Coronary artery (tissue), 2 donors: ENCODE measurements around the gene THAP3.
A peak's percentile ranks its signal among the peaks of the same experiment; 100 is the strongest.

ENCODE experiments used
- DNase-seq: peaks from one replicate; pipeline ENCODE4 v3.0.0-alpha.2; 2017; ENCODE audit warnings: low spot score
- H3K27ac ChIP-seq, 2 donors: fragments of 200-600 bp; sonication (generic); one replicate each; pipeline ENCODE4 v1.5.1; 2016 to 2019
- H3K4me3 ChIP-seq: fragments of 200-600 bp; sonication (generic); 2 replicates; pipeline ENCODE4 v1.5.1; 2016; ENCODE audit warnings: mild to moderate bottlenecking, moderate library complexity
- TF ChIP-seq, protein P1 (sequence below): fragments of 200-600 bp; sonication (generic); IDR thresholded peaks from one replicate; pipeline ENCODE4 v1.5.1; 2019; ENCODE audit warnings: antibody characterized with exemption

Gene THAP3, protein sequence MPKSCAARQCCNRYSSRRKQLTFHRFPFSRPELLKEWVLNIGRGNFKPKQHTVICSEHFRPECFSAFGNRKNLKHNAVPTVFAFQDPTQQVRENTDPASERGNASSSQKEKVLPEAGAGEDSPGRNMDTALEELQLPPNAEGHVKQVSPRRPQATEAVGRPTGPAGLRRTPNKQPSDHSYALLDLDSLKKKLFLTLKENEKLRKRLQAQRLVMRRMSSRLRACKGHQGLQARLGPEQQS

DNA sequence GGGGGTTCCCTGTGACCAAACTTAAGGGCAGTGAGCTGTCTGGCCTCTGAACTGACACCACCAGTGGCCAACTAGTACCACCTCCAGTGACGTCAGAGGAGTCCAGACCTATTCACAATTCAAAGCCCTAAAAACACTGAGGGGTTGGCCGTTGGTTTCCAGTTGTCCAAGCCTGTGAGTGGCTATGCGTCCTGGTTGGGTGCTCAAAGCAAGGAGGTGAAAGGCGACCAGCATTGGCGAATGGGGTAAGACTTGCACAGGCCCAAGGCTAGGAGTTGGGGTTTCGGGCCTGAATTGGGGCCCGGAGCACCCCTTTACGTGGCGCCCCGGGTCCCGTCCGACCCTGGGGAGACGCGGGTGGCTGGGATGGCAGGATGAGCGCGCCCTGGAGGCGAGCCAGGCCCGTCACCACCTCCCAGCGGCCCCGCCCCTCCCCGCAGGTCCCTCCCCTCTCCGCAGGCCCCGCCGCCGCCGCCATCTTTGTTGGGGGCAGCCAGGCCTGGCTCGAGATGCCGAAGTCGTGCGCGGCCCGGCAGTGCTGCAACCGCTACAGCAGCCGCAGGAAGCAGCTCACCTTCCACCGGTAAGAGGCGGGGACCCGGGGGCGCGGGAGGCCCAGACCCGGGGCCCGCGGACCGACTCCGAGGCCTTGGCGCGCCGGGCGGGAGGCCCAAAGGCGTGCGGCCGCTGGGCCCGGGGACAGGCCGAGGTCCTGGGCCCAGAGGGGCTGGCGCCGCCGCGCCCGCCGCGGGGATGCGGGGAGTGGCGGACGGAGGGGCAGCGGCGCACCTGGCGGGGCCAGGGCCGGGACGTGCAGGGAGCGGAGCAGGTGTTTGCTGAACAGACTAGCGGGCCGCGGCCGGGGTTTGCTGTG, at the start of gene THAP3:
Gene THAP3 (plus strand): TSS at position 159 of the 874 bp plus-strand sequence. CDS start 351 bp downstream, at position 510.
- TF ChIP-seq, protein P1, sequence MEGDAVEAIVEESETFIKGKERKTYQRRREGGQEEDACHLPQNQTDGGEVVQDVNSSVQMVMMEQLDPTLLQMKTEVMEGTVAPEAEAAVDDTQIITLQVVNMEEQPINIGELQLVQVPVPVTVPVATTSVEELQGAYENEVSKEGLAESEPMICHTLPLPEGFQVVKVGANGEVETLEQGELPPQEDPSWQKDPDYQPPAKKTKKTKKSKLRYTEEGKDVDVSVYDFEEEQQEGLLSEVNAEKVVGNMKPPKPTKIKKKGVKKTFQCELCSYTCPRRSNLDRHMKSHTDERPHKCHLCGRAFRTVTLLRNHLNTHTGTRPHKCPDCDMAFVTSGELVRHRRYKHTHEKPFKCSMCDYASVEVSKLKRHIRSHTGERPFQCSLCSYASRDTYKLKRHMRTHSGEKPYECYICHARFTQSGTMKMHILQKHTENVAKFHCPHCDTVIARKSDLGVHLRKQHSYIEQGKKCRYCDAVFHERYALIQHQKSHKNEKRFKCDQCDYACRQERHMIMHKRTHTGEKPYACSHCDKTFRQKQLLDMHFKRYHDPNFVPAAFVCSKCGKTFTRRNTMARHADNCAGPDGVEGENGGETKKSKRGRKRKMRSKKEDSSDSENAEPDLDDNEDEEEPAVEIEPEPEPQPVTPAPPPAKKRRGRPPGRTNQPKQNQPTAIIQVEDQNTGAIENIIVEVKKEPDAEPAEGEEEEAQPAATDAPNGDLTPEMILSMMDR, result no peak
- DNase-seq, result peak; percentile 89
- peak within 1 kb of the TSS; percentile 87 for H3K4me3 ChIP-seq
- peak within 1 kb of the TSS; percentile 94 to 95 for H3K27ac ChIP-seq

DNA sequence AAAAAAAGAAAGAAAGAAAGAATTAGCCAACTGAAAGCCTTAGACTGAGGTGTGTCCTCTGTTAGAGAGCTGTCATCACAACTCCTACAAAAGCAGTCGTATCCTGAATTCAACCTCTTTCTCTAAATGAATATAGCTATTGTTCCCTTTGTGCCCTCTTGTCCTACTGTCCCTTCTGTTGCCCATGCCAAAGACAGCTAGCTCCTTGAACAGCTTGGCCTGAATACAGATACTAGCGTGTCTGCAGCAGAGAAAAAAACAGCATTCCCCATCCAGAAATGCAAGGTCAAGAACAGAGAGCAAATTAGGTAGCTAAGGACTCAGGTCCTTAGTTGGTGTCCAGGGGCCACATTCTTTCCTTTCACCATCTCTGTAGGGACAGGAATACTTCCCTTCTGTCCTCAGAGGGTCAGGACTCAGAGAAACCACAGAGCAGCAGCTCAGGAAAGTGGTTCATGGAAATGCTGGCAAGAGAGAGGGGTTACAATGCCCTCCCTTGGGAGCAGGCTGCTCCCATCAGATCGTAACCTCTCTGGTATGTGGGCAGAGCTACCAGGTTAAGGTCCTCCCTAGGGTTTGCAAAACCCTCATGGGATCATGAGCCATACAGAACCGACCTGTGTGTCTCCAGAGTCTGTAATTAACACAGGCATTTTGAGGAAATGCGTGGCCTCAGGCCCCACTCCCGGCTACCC, 46.7 kb upstream of the THAP3 start:
- Histone ChIP-seq H3K4me3 (no peak overlapping the region), H3K27ac (no peak overlapping the region)
- TF ChIP-seq, protein P1, result no peak
- no peak for DNase-seq

DNA sequence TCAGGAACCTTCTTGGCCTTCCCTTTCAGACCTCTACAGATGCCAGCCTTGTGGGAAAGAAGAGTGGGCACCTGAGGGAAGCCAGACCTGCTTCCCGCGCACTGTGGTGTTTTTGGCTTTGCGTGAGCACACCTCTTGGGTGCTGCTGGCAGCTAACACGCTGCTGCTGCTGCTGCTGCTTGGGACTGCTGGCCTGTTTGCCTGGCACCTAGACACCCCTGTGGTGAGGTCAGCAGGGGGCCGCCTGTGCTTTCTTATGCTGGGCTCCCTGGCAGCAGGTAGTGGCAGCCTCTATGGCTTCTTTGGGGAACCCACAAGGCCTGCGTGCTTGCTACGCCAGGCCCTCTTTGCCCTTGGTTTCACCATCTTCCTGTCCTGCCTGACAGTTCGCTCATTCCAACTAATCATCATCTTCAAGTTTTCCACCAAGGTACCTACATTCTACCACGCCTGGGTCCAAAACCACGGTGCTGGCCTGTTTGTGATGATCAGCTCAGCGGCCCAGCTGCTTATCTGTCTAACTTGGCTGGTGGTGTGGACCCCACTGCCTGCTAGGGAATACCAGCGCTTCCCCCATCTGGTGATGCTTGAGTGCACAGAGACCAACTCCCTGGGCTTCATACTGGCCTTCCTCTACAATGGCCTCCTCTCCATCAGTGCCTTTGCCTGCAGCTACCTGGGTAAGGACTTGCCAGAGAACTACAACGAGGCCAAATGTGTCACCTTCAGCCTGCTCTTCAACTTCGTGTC, 45.9 kb upstream of the THAP3 start:
- no peak for DNase-seq
- Histone ChIP-seq H3K27ac (peak overlapping the region; percentile 93 to 98), H3K4me3 (peak overlapping the region; percentile 96)
- TF ChIP-seq, protein P1, result no peak

DNA sequence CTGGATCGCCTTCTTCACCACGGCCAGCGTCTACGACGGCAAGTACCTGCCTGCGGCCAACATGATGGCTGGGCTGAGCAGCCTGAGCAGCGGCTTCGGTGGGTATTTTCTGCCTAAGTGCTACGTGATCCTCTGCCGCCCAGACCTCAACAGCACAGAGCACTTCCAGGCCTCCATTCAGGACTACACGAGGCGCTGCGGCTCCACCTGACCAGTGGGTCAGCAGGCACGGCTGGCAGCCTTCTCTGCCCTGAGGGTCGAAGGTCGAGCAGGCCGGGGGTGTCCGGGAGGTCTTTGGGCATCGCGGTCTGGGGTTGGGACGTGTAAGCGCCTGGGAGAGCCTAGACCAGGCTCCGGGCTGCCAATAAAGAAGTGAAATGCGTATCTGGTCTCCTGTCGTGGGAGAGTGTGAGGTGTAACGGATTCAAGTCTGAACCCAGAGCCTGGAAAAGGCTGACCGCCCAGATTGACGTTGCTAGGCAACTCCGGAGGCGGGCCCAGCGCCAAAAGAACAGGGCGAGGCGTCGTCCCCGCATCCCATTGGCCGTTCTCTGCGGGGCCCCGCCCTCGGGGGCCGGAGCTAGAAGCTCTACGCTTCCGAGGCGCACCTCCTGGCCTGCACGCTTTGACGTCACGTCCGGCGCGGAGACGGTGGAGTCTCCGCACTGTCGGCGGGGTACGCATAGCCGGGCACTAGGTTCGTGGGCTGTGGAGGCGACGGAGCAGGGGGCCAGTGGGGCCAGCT, 45.1 kb upstream of the THAP3 start, which contains the start of gene ZBTB48:
Gene ZBTB48 (plus strand): TSS at position 621 of the 745 bp plus-strand sequence. CDS start 616 bp downstream, outside the sequence.
- peak; percentile 99 for DNase-seq
- H3K4me3 ChIP-seq, result peak within 1 kb of the TSS; percentile 96
- peak within 1 kb of the TSS; percentile 93 to 98 for H3K27ac ChIP-seq
- TF ChIP-seq, protein P1, result no peak

DNA sequence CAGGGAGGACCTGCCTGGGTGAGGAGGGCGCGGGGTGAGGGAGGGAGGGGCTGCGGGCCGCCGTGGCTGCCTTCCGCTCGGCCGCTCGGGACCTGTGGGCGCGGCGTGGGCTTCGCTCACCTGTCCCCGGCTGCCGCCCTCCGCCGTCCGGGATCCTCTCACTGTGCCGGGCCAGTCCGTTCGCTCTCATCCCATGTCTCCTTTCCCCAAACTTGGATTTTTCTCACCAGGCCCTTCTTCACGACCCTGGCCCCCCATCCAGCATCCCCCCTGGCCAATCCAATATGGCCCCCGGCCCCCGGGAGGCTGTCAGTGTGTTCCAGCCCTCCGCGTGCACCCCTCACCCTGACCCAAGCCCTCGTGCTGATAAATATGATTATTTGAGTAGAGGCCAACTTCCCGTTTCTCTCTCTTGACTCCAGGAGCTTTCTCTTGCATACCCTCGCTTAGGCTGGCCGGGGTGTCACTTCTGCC, 44.5 kb upstream of the THAP3 start:
- TF ChIP-seq, protein P1, result no peak
- Histone ChIP-seq H3K4me3 (peak overlapping the region; percentile 96), H3K27ac (peak overlapping the region; percentile 93 to 98)
- no peak for DNase-seq
